ENCODE data around the gene ARHGAP26.

The ARHGAP26 gene

DNA sequence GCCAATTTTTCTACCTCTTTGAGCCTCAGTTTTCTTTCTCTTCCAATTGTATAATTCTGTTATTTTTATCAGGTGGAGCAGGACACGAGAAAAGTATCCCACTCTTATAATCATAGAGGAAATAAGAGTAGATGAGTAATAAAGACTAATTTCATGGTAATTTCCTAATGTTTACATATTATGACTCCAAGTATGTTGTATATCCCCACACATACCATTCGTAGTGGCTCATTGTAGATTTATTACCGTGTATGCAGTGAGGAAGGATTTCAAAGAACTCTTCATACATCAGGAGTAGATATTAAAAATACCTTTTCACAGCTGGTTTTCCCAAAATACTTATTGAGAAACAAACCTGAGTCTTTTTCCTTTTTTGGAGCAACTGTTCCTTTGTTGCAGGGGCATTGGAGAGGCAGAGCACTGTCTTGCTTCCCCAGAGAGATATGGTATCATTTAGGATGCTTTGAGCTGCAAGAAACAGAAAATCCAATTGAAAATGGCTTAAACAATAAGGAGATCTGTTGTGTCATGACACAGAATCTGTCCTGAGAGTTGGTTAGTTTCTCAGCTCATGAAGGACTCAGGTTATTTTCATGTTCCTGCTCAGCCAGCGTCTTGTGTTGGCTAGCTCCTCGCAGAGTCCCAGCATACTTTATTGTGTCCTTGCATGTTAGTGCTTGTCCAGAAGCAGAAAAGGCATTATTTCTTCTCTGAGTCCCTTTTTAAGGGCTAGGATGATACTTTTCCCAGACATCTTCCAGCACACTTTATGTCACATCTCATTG, 291.2 kb downstream of the ARHGAP26 start:
- Histone ChIP-seq H3K27ac (no peak overlapping the region), H3K4me3 (no peak overlapping the region)
- no peak for DNase-seq (ENCODE audit: low spot score)
- TF ChIP-seq, protein P1, sequence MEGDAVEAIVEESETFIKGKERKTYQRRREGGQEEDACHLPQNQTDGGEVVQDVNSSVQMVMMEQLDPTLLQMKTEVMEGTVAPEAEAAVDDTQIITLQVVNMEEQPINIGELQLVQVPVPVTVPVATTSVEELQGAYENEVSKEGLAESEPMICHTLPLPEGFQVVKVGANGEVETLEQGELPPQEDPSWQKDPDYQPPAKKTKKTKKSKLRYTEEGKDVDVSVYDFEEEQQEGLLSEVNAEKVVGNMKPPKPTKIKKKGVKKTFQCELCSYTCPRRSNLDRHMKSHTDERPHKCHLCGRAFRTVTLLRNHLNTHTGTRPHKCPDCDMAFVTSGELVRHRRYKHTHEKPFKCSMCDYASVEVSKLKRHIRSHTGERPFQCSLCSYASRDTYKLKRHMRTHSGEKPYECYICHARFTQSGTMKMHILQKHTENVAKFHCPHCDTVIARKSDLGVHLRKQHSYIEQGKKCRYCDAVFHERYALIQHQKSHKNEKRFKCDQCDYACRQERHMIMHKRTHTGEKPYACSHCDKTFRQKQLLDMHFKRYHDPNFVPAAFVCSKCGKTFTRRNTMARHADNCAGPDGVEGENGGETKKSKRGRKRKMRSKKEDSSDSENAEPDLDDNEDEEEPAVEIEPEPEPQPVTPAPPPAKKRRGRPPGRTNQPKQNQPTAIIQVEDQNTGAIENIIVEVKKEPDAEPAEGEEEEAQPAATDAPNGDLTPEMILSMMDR (IDR thresholded peaks at IDR 0.05) = no peak

DNA sequence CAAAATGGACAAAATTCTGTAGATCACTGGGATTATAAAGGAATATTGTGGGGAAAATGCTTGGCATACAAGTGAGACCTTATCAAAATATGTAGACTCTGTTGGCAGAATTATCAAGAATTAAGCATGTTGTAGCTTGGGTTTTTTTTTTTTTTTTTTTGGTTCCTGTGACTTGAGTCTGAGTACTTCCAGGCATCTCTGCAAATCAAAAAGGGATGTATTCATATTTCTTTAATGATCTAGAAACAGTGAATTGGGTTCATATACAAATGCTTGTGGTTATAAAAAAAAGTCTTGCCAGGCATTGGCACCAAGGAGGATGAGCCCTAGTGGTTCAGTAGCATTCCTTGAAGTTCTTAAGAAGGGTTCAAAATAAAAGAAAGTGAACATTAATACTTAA, 292.2 kb downstream of the ARHGAP26 start:
- no peak for DNase-seq (ENCODE audit: low spot score)
- Histone ChIP-seq H3K27ac (no peak overlapping the region), H3K4me3 (no peak overlapping the region)
- TF ChIP-seq, protein P1 (IDR thresholded peaks at IDR 0.05) = no peak

DNA sequence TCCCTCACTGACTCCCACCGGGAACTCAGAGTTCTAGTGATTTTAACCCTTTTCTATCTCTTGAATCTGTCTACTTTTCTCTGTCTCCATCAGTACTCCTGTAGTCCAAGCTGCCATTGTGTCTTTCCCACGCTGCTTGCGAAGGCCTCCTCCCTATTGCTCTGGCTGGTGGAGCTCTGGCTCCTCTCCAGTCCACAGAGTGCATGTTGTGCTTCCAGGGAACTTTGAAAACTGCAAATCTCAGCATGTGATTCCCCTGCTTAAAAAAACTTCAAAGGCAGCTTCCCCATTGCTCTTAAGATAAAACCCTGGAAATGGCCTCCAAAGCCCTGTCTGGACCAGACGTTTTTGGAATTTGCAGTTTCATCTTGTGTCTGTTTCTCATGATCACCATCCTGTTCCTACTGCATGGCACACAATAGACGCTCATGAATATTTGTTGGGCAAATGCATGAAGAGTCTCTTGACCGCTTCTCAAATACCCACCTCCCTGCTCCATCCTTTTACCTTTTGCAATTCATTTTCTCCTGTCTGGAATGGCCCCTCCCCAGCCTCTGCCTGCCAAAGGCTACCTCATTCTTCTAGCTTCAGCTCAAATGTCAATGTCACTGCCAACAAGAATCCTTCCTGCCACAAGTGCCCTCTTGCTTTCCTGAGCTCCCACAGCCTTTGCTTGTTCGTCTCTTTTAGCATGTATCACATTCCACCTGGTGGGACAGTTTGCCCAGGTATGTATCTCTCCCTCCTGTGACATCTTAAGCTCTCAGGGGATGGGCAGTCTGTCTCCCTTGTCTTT, 293.2 kb downstream of the ARHGAP26 start:
- TF ChIP-seq, protein P1 (IDR thresholded peaks at IDR 0.05) = no peak
- no peak for DNase-seq (ENCODE audit: low spot score)
- peak overlapping the region in 1 of 2 donors; percentile 70 for H3K27ac ChIP-seq

DNA sequence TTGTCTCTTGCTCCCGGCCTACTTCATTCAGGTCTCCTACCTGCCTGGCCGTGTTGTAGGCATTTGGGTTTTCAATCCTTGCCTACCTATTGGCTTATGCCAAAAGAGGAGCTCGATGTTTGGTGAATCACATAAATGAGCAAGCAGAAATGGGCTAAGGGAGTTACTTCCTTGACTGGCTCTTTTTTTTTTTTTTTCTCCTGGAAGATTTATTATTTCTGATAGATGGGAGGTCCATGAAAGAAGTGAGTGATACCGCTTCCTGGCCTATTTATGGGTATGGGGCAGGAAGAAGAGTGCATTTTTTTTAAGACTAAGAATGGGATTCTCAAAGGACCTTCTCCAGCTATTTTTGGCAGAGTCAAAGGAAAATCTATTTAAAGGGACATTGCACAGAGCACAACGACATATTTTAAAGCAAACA, 294.1 kb downstream of the ARHGAP26 start:
- TF ChIP-seq, protein P1 (IDR thresholded peaks at IDR 0.05) = no peak
- Histone ChIP-seq H3K27ac (peak overlapping the region in 1 of 2 donors; percentile 70), H3K4me3 (peak overlapping the region; percentile 14)
- DNase-seq (ENCODE audit: low spot score) = no peak

More for the DNA sequence above, 293.2 kb downstream of the ARHGAP26 start:
- no peak overlapping the region for H3K4me3 ChIP-seq

DNA sequence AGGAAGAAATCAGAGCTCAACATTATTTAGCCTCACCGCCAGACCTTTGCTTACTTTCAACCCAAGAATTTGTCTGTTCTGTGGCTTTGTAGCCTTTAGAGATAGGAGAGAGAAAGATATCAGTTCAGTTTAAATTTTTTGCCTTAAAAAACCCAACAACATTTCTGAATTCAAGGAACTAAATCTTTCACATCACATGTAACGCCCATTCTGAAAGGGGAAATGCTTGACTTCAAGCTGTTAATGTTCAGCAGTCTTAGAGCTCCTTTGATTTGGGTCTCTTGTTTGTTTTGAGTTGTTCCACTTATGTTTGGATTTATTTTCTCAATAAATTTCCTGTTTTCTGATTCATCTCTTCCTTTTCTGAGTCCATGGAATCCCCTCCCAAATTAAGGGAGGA, 294.5 kb downstream of the ARHGAP26 start:
- no peak for DNase-seq (ENCODE audit: low spot score)
- TF ChIP-seq, protein P1 (IDR thresholded peaks at IDR 0.05) = no peak
- Histone ChIP-seq H3K4me3 (no peak overlapping the region), H3K27ac (peak overlapping the region in 1 of 2 donors; percentile 41)

DNA sequence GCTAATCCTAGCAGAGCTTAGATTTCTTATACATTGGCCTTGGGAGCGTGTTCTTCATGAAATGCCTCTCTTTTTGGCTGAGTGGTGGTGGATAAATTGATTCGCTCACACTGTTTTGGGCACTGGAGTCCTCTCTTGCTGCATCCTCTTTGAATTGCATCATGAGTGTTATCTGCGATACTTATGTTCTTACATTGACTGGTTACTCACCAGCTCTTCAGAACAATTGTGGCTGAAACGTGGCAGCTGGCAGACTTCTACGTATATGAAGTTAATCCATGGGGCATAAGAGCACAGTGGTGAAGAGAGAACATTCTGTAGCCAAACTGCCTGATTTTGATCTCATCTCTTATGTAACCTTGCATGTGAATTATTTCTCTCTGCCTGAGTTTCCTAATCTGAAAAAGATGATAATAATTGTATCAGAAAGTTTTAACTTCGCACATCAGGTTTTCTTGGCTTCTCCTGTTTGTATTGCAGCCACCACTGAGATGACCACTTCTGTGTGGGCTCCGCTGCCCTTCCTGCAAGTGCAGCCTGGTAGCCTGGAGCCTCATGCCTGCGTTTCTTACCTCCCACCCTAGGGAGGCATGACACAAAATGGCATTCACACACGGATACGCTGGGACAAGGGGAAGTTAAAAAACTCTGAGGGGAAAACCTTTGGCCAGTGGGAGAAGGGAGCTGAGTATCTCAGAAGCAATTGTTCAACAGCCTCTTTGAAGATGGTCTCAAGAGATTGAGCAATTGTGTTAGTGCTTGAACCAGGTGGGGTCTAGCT, 295.2 kb downstream of the ARHGAP26 start:
- Histone ChIP-seq H3K4me3 (peak overlapping the region; percentile 18), H3K27ac (peak overlapping the region in 1 of 2 donors; percentile 41)
- DNase-seq (ENCODE audit: low spot score) = no peak
- TF ChIP-seq, protein P1 (IDR thresholded peaks at IDR 0.05) = no peak
